ENCODE results near the gene AHRR. TPM values are rescaled to one million over a fixed set of nuclear protein-coding genes. Genes with fewer than 3 reads are reported as not detected.
A peak's percentile ranks its signal among the peaks of the same experiment; 100 is the strongest.

Gene AHRR
- polyA plus RNA-seq, 1 donor: 3.9 TPM

GRCh38 chr5:427415-428087 lies 106.0 kb downstream of the AHRR start:
- no peak for DNase-seq
- H3K27ac ChIP-seq (ENCODE audit: low read length): no peak overlapping the region
- WGBS (ENCODE audit: insufficient coverage, low lambda C conversion rate): 100% methylated on average over 4 of the region's 39 CpGs

GRCh38 chr5:428219-428618 lies 106.7 kb downstream of the AHRR start:
- no CpG with 5 or more reads among the region's 11 CpGs for WGBS (ENCODE audit: insufficient coverage, low lambda C conversion rate)
- no peak for DNase-seq
- no peak overlapping the region for H3K4me3 ChIP-seq (ENCODE audit: low read length)

More at GRCh38 chr5:427415-428087, 106.0 kb downstream of the AHRR start:
- H3K4me3 ChIP-seq (ENCODE audit: low read length): no peak overlapping the region
- no peaks in the 10 kb centered on the region for H3K36me3 ChIP-seq (ENCODE audit: control insufficient read depth, insufficient read depth, low read length)
- H3K4me1 ChIP-seq (ENCODE audit: control insufficient read depth, insufficient read depth, low read length): peaks cover 14% of the 10 kb centered on the region
- peaks cover 9% of the 10 kb centered on the region for H3K9me3 ChIP-seq (ENCODE audit: control insufficient read depth, low read depth, low read length)
- no peaks in the 10 kb centered on the region for H3K27me3 ChIP-seq (ENCODE audit: control insufficient read depth, insufficient read depth, low read length)

GRCh38 chr5:428754-429452 lies 107.4 kb downstream of the AHRR start:
- no peak overlapping the region for H3K4me3 ChIP-seq (ENCODE audit: low read length)
- peaks cover 9% of the 10 kb centered on the region for H3K9me3 ChIP-seq (ENCODE audit: control insufficient read depth, low read depth, low read length)
- no peaks in the 10 kb centered on the region for H3K36me3 ChIP-seq (ENCODE audit: control insufficient read depth, insufficient read depth, low read length)
- WGBS (ENCODE audit: insufficient coverage, low lambda C conversion rate): no CpG with 5 or more reads among the region's 22 CpGs
- H3K27ac ChIP-seq (ENCODE audit: low read length): no peak overlapping the region
- no peak for DNase-seq
- peaks cover 14% of the 10 kb centered on the region for H3K4me1 ChIP-seq (ENCODE audit: control insufficient read depth, insufficient read depth, low read length)
- no peaks in the 10 kb centered on the region for H3K27me3 ChIP-seq (ENCODE audit: control insufficient read depth, insufficient read depth, low read length)

More at GRCh38 chr5:428219-428618, 106.7 kb downstream of the AHRR start:
- no peaks in the 10 kb centered on the region for H3K27me3 ChIP-seq (ENCODE audit: control insufficient read depth, insufficient read depth, low read length)
- H3K9me3 ChIP-seq (ENCODE audit: control insufficient read depth, low read depth, low read length): peaks cover 9% of the 10 kb centered on the region
- H3K27ac ChIP-seq (ENCODE audit: low read length): no peak overlapping the region
- H3K4me1 ChIP-seq (ENCODE audit: control insufficient read depth, insufficient read depth, low read length): peaks cover 14% of the 10 kb centered on the region
- no peaks in the 10 kb centered on the region for H3K36me3 ChIP-seq (ENCODE audit: control insufficient read depth, insufficient read depth, low read length)

- H3K4me3 ChIP-seq (ENCODE audit: low read length): no peak overlapping the region
- DNase-seq: no peak
- no CpG with 5 or more reads among the region's 35 CpGs for WGBS (ENCODE audit: insufficient coverage, low lambda C conversion rate)
- no peaks in the 10 kb centered on the region for H3K27me3 ChIP-seq (ENCODE audit: control insufficient read depth, insufficient read depth, low read length)
- H3K4me1 ChIP-seq (ENCODE audit: control insufficient read depth, insufficient read depth, low read length): peaks cover 14% of the 10 kb centered on the region
- H3K9me3 ChIP-seq (ENCODE audit: control insufficient read depth, low read depth, low read length): peaks cover 9% of the 10 kb centered on the region
- no peaks in the 10 kb centered on the region for H3K36me3 ChIP-seq (ENCODE audit: control insufficient read depth, insufficient read depth, low read length)
- H3K27ac ChIP-seq (ENCODE audit: low read length): no peak overlapping the region
Measured at GRCh38 chr5:429453-430188, 108.1 kb downstream of the AHRR start.

GRCh38 chr5:430214-430925 lies 108.9 kb downstream of the AHRR start:
- peaks cover 14% of the 10 kb centered on the region for H3K4me1 ChIP-seq (ENCODE audit: control insufficient read depth, insufficient read depth, low read length)
- no CpG with 5 or more reads among the region's 25 CpGs for WGBS (ENCODE audit: insufficient coverage, low lambda C conversion rate)
- H3K27ac ChIP-seq (ENCODE audit: low read length): no peak overlapping the region
- no peak for DNase-seq
- H3K4me3 ChIP-seq (ENCODE audit: low read length): no peak overlapping the region
- no peaks in the 10 kb centered on the region for H3K27me3 ChIP-seq (ENCODE audit: control insufficient read depth, insufficient read depth, low read length)
- no peaks in the 10 kb centered on the region for H3K36me3 ChIP-seq (ENCODE audit: control insufficient read depth, insufficient read depth, low read length)
- H3K9me3 ChIP-seq (ENCODE audit: control insufficient read depth, low read depth, low read length): peaks cover 9% of the 10 kb centered on the region

- Histone ChIP-seq H3K9me3 (ENCODE audit: control insufficient read depth, low read depth, low read length) (peaks cover 9% of the 10 kb centered on the region), H3K4me1 (ENCODE audit: control insufficient read depth, insufficient read depth, low read length) (peaks cover 14% of the 10 kb centered on the region), H3K36me3 (ENCODE audit: control insufficient read depth, insufficient read depth, low read length) (no peaks in the 10 kb centered on the region), H3K4me3 (ENCODE audit: low read length) (no peak overlapping the region), H3K27ac (ENCODE audit: low read length) (no peak overlapping the region), H3K27me3 (ENCODE audit: control insufficient read depth, insufficient read depth, low read length) (no peaks in the 10 kb centered on the region)
- WGBS (ENCODE audit: insufficient coverage, low lambda C conversion rate): no CpG with 5 or more reads among the region's 18 CpGs
- peak; percentile 62 to 82 for DNase-seq
Measured at GRCh38 chr5:431001-431710, 109.6 kb downstream of the AHRR start.

- WGBS (ENCODE audit: insufficient coverage, low lambda C conversion rate): no CpG with 5 or more reads among the region's 4 CpGs
- peaks cover 14% of the 10 kb centered on the region for H3K4me1 ChIP-seq (ENCODE audit: control insufficient read depth, insufficient read depth, low read length)
- no peak overlapping the region for H3K4me3 ChIP-seq (ENCODE audit: low read length)
- DNase-seq: no peak
- H3K36me3 ChIP-seq (ENCODE audit: control insufficient read depth, insufficient read depth, low read length): no peaks in the 10 kb centered on the region
- H3K27me3 ChIP-seq (ENCODE audit: control insufficient read depth, insufficient read depth, low read length): no peaks in the 10 kb centered on the region
- H3K9me3 ChIP-seq (ENCODE audit: control insufficient read depth, low read depth, low read length): peaks cover 9% of the 10 kb centered on the region
- H3K27ac ChIP-seq (ENCODE audit: low read length): no peak overlapping the region
Measured at GRCh38 chr5:431711-432050, 110.2 kb downstream of the AHRR start.

GRCh38 chr5:432201-432927 lies 110.8 kb downstream of the AHRR start:
- Histone ChIP-seq H3K36me3 (ENCODE audit: control insufficient read depth, insufficient read depth, low read length) (no peaks in the 10 kb centered on the region), H3K4me1 (ENCODE audit: control insufficient read depth, insufficient read depth, low read length) (peaks cover 14% of the 10 kb centered on the region), H3K4me3 (ENCODE audit: low read length) (no peak overlapping the region), H3K27me3 (ENCODE audit: control insufficient read depth, insufficient read depth, low read length) (no peaks in the 10 kb centered on the region), H3K9me3 (ENCODE audit: control insufficient read depth, low read depth, low read length) (peaks cover 9% of the 10 kb centered on the region), H3K27ac (ENCODE audit: low read length) (no peak overlapping the region)
- 100% methylated on average over 1 of the region's 18 CpGs for WGBS (ENCODE audit: insufficient coverage, low lambda C conversion rate)
- no peak for DNase-seq

GRCh38 chr5:432928-433791 lies 111.6 kb downstream of the AHRR start:
- no peaks in the 10 kb centered on the region for H3K36me3 ChIP-seq (ENCODE audit: control insufficient read depth, insufficient read depth, low read length)
- H3K4me1 ChIP-seq (ENCODE audit: control insufficient read depth, insufficient read depth, low read length): peaks cover 14% of the 10 kb centered on the region
- no peaks in the 10 kb centered on the region for H3K27me3 ChIP-seq (ENCODE audit: control insufficient read depth, insufficient read depth, low read length)
- no peak overlapping the region for H3K27ac ChIP-seq (ENCODE audit: low read length)
- DNase-seq: no peak
- peaks cover 9% of the 10 kb centered on the region for H3K9me3 ChIP-seq (ENCODE audit: control insufficient read depth, low read depth, low read length)
- no peak overlapping the region for H3K4me3 ChIP-seq (ENCODE audit: low read length)
- 93% methylated on average over 2 of the region's 23 CpGs for WGBS (ENCODE audit: insufficient coverage, low lambda C conversion rate)
